ENCODE measurements around the gene SPPL2B. TPM values are rescaled to one million over a fixed set of nuclear protein-coding genes. Genes with fewer than 3 reads are reported as not detected.

SPPL2B gene
- total and polyA plus RNA-seq, 2 experiments from 2014 or later = 23.5 to 51.0 TPM

- TF ChIP-seq, protein P1, sequence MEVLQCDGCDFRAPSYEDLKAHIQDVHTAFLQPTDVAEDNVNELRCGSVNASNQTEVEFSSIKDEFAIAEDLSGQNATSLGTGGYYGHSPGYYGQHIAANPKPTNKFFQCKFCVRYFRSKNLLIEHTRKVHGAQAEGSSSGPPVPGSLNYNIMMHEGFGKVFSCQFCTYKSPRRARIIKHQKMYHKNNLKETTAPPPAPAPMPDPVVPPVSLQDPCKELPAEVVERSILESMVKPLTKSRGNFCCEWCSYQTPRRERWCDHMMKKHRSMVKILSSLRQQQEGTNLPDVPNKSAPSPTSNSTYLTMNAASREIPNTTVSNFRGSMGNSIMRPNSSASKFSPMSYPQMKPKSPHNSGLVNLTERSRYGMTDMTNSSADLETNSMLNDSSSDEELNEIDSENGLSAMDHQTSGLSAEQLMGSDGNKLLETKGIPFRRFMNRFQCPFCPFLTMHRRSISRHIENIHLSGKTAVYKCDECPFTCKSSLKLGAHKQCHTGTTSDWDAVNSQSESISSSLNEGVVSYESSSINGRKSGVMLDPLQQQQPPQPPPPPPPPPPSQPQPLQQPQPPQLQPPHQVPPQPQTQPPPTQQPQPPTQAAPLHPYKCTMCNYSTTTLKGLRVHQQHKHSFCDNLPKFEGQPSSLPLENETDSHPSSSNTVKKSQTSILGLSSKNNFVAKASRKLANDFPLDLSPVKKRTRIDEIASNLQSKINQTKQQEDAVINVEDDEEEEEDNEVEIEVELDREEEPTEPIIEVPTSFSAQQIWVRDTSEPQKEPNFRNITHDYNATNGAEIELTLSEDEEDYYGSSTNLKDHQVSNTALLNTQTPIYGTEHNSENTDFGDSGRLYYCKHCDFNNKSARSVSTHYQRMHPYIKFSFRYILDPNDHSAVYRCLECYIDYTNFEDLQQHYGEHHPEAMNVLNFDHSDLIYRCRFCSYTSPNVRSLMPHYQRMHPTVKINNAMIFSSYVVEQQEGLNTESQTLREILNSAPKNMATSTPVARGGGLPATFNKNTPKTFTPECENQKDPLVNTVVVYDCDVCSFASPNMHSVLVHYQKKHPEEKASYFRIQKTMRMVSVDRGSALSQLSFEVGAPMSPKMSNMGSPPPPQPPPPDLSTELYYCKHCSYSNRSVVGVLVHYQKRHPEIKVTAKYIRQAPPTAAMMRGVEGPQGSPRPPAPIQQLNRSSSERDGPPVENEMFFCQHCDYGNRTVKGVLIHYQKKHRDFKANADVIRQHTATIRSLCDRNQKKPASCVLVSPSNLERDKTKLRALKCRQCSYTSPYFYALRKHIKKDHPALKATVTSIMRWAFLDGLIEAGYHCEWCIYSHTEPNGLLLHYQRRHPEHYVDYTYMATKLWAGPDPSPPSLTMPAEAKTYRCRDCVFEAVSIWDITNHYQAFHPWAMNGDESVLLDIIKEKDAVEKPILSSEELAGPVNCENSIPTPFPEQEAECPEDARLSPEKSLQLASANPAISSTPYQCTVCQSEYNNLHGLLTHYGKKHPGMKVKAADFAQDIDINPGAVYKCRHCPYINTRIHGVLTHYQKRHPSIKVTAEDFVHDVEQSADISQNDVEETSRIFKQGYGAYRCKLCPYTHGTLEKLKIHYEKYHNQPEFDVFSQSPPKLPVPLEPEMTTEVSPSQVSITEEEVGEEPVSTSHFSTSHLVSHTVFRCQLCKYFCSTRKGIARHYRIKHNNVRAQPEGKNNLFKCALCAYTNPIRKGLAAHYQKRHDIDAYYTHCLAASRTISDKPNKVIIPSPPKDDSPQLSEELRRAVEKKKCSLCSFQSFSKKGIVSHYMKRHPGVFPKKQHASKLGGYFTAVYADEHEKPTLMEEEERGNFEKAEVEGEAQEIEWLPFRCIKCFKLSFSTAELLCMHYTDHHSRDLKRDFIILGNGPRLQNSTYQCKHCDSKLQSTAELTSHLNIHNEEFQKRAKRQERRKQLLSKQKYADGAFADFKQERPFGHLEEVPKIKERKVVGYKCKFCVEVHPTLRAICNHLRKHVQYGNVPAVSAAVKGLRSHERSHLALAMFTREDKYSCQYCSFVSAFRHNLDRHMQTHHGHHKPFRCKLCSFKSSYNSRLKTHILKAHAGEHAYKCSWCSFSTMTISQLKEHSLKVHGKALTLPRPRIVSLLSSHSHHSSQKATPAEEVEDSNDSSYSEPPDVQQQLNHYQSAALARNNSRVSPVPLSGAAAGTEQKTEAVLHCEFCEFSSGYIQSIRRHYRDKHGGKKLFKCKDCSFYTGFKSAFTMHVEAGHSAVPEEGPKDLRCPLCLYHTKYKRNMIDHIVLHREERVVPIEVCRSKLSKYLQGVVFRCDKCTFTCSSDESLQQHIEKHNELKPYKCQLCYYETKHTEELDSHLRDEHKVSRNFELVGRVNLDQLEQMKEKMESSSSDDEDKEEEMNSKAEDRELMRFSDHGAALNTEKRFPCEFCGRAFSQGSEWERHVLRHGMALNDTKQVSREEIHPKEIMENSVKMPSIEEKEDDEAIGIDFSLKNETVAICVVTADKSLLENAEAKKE (CRISPR knock-in tag; IDR thresholded peaks at IDR 0.05) = no peak
- TF ChIP-seq EZH2 (IDR thresholded peaks at IDR 0.05; ENCODE audit: low read depth, unreplicated experiment) = no peak
- TF ChIP-seq CTCF (conservative IDR thresholded peaks at IDR 0.05; ENCODE audit: low read depth in 2 of 2) = no peak
- TF ChIP-seq ETS1 (IDR thresholded peaks at IDR 0.05) = no peak
- no peak for TF ChIP-seq CREB1 (CRISPR knock-in tag; IDR thresholded peaks at IDR 0.05; ENCODE audit: low read depth)
Observed at GRCh38 chr19:2376784-2377519, 48.5 kb downstream of the SPPL2B start (continued).
